Activated CD8-positive, alpha-beta T cell treated with anti-CD3 and anti-CD28 coated beads for 36 hours (primary cell): ENCODE data around the gene PRXL2B. TPM values are rescaled to one million over a fixed set of nuclear protein-coding genes. Genes with fewer than 3 reads are reported as not detected.

ENCODE experiments used
- ATAC-seq: fragments of 200-7000 bp; cut with Tn5 transposase; one replicate; pipeline ENCODE4 v1.10.0; 2021; ENCODE audit warnings: mild to moderate bottlenecking, moderate library complexity
- CTCF ChIA-PET: fragments of 350-600 bp; sonication (Branson Sonifier 250); formaldehyde crosslinking; loops from one replicate; lab custom pipeline; 2021; ENCODE audit warnings: antibody characterized with exemption; lab: Charles Lee
- POLR2A ChIA-PET: fragments of 350-600 bp; sonication (Branson Sonifier 250); formaldehyde crosslinking; loops from one replicate; lab custom pipeline; 2021; ENCODE audit warnings: antibody characterized with exemption; lab: Charles Lee
- DNase-seq: peaks from one replicate; pipeline ENCODE4 v3.0.0-alpha.2; 2020
- H3K27ac Mint-ChIP-seq: one replicate; pipeline ENCODE4 v1.8.0; 2021; ENCODE audit warnings: mild to moderate bottlenecking, mixed read lengths
- H3K27me3 Mint-ChIP-seq: one replicate; pipeline ENCODE4 v1.8.0; 2021; ENCODE audit warnings: mixed read lengths
- H3K36me3 Mint-ChIP-seq: one replicate; pipeline ENCODE4 v1.8.0; 2021; ENCODE audit warnings: low read depth, mixed read lengths
- H3K4me1 Mint-ChIP-seq: one replicate; pipeline ENCODE4 v1.8.0; 2021; ENCODE audit warnings: low read depth, mixed read lengths
- H3K4me3 Mint-ChIP-seq: one replicate; pipeline ENCODE4 v1.8.0; 2021; ENCODE audit warnings: mild to moderate bottlenecking, moderate library complexity, mixed read lengths
- H3K9me3 Mint-ChIP-seq: one replicate; pipeline ENCODE4 v1.8.0; 2021; ENCODE audit warnings: mixed read lengths
- intact Hi-C: fragments of 100-400 bp; cut with micrococcal nuclease; formaldehyde crosslinking; loops from one replicate; pipeline ENCODE4 v1.10.0; 2022
- total RNA-seq, 2 experiments: library from RNA; stranded (reverse); gene quantifications; one replicate each; pipeline ENCODE4 v1.2.3, GENCODE V29; 2021
- TF ChIP-seq, protein P1 (sequence below): fragments of 200-600 bp; IDR thresholded peaks from one replicate; pipeline ENCODE4 v1.8.0; 2022; ENCODE audit warnings: antibody characterized with exemption, mild to moderate bottlenecking

The PRXL2B gene
- total RNA-seq, 2 experiments from 2014 or later = 39.1 to 43.6 TPM

DNA sequence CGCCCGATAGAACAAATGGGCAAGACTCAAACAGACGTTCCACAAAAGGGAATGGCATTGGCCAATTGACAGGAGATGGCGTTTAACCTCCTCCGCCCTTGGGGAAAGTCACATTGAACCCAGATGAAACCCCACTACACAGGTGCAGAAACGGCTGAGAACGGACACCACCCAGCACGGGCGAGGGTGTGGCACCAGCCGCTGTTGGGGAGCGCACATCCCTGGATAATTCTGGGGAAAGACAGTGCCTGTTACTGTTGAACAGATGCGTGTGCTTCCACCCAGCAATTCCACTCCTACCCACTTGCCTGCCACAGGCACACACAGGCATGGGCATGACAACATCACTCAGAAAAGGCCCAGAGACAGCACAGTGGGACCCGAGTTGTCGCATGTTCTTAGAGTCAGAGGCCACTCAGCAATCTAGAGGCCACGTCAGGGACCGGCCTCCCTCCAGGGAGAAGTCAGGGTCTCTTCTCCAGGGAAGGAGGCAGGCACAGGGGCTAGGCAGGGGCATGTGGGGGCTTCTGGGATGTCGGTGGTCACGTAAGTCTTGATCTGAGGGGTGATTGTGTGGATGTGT lies 15.2 kb downstream of the PRXL2B start:
- intact Hi-C loops = no loop called here
- ChIA-PET POLR2A (no interaction called here), CTCF (no interaction called here)
- ATAC-seq = no peak
- Mint-ChIP-seq H3K36me3 (no peaks in the 10 kb centered on the region), H3K4me1 (no peaks in the 10 kb centered on the region), H3K9me3 (peaks cover 7% of the 10 kb centered on the region), H3K27me3 (no peaks in the 10 kb centered on the region), H3K4me3 (no peak overlapping the region), H3K27ac (no peak overlapping the region)
- no peak for DNase-seq
- TF ChIP-seq, protein P1, sequence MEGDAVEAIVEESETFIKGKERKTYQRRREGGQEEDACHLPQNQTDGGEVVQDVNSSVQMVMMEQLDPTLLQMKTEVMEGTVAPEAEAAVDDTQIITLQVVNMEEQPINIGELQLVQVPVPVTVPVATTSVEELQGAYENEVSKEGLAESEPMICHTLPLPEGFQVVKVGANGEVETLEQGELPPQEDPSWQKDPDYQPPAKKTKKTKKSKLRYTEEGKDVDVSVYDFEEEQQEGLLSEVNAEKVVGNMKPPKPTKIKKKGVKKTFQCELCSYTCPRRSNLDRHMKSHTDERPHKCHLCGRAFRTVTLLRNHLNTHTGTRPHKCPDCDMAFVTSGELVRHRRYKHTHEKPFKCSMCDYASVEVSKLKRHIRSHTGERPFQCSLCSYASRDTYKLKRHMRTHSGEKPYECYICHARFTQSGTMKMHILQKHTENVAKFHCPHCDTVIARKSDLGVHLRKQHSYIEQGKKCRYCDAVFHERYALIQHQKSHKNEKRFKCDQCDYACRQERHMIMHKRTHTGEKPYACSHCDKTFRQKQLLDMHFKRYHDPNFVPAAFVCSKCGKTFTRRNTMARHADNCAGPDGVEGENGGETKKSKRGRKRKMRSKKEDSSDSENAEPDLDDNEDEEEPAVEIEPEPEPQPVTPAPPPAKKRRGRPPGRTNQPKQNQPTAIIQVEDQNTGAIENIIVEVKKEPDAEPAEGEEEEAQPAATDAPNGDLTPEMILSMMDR = no peak

DNA sequence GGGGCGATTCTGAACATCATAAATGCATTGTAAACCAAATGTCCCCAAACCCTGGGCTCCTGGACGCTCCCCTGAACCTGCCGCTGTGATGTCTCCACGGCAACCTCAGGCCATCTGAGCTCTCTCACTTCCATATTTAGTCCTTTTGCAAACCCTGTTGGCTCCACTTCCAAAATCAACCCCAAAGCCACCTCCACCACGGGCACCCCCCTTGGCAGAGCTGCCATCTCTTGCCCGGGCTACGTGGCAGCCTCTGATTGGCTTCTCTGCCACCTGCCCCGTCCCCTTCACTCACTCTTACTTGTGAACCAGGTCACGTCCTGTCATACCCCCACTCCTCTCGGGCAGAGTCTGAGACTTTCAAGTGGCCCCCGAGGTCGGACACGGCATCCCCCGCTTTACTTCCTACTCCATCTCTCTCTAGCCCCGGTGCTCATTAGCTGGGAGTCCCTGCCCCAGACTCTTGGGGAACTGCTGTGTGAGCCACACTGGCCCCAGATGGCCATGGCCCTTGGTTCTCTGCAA lies 15.8 kb downstream of the PRXL2B start:
- H3K4me3 Mint-ChIP-seq = no peak overlapping the region

DNA sequence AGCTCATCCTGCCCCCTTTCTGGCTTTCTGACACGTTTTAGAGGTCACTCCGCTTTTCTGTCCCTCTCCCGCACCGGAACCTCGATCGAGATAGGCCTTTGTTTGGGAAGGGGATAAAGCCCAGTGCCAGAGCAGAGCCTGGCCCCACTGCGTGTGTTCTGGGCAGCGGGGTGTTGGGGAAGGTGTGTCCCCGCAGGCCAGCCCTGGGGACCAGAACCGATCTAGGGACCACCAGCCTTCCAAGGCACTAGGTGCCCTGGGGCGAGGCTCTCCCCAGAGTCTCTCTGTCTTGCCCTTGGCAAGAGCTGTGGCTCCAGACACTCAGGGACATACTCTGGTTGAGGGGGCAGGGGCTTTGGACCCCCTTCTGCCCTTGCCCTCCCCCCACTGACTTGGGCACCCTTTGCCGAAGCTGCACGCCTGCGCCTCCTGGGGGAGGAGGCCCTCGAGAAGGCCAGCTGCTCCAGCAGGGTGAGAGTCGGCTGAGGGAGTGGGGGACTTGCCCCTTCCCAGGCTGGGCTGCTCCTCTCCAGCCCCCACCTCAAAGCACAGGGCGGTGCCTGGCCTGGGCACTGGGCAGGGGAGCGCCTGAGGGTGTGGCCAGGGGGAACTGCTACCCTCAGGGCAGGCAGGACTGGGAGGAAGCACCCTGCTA lies 16.4 kb downstream of the PRXL2B start:
- Mint-ChIP-seq H3K27ac (no peak overlapping the region), H3K4me3 (no peak overlapping the region), H3K27me3 (no peaks in the 10 kb centered on the region), H3K36me3 (no peaks in the 10 kb centered on the region), H3K9me3 (peaks cover 7% of the 10 kb centered on the region), H3K4me1 (no peaks in the 10 kb centered on the region)
- CTCF ChIA-PET = no interaction called here
- no peak for ATAC-seq
- DNase-seq = no peak
- POLR2A ChIA-PET = no interaction called here
- intact Hi-C loops = no loop called here
- TF ChIP-seq, protein P1 = no peak

More for the DNA sequence above, 15.8 kb downstream of the PRXL2B start:
- no peak for ATAC-seq
- H3K27me3 Mint-ChIP-seq = no peaks in the 10 kb centered on the region
- ChIA-PET CTCF (no interaction called here), POLR2A (no interaction called here)
- DNase-seq = no peak
- no peaks in the 10 kb centered on the region for H3K36me3 Mint-ChIP-seq
- H3K9me3 Mint-ChIP-seq = peaks cover 7% of the 10 kb centered on the region
- intact Hi-C loops = no loop called here
- no peak overlapping the region for H3K27ac Mint-ChIP-seq
- no peaks in the 10 kb centered on the region for H3K4me1 Mint-ChIP-seq
- TF ChIP-seq, protein P1 = no peak

DNA sequence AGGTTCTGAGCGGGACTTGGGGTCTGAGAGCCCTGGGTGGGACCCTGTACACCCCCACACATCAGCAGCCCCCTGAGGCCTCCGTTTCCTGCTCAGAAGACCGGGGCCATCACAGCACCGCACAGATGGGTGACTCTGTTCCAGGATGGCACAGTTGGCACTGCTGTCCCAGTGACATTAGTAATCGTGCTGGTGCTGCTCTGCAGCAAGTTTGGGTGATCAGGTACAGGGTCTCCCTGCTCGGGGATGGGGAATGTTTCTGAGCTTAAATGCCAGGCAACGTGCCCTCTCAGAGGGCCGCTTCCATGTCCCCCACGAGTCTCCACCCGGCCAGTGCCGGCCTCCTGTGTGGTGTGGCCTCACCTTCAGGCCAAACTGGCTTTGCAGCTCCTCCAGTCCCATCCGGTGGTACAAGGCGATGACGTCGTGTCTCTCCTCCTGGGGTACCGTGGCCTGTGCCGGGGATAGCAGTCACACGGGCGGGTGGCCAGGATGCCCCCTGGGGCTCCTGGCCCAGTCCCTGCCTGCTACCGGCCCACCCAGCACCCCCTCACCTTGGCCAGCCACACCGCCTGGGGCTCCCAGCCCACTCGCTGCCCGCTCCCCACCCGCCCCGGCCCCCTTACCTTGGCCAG lies 17.1 kb downstream of the PRXL2B start:
- intact Hi-C loops = no loop called here
- ChIA-PET CTCF (no interaction called here), POLR2A (no interaction called here)
- H3K27ac Mint-ChIP-seq = no peak overlapping the region
- no peak overlapping the region for H3K4me3 Mint-ChIP-seq
- TF ChIP-seq, protein P1 = no peak
- no peaks in the 10 kb centered on the region for H3K27me3 Mint-ChIP-seq
- DNase-seq (no peak), ATAC-seq (no peak)
- H3K4me1 Mint-ChIP-seq = no peaks in the 10 kb centered on the region
- peaks cover 2% of the 10 kb centered on the region for H3K9me3 Mint-ChIP-seq
- H3K36me3 Mint-ChIP-seq = no peaks in the 10 kb centered on the region
